Activated CD8-positive, alpha-beta memory T cell treated with anti-CD3 and anti-CD28 coated beads, Interleukin-2, amount 10 ng/mL, durations not matched to agents 7 days and 5 days (primary cell): Measurements from ENCODE around the gene DDX42. TPM values are rescaled to one million over a fixed set of nuclear protein-coding genes. Genes with fewer than 3 reads are reported as not detected.

Experiments
- ATAC-seq: fragments of 150-1000 bp; cut with Tn5 transposase; one replicate; pipeline ENCODE4 v1.10.0; 2021; ENCODE audit warnings: moderate library complexity
- CTCF ChIA-PET: fragments of 350-600 bp; sonication (Branson Sonifier 250); formaldehyde crosslinking; loops from one replicate; lab custom pipeline; 2021; ENCODE audit warnings: antibody characterized with exemption; lab: Charles Lee
- DNase-seq: peaks from one replicate; pipeline ENCODE4 v3.0.0-alpha.2; 2020
- H3K27ac Mint-ChIP-seq: one replicate; pipeline ENCODE4 v1.8.0; 2021; ENCODE audit warnings: mild to moderate bottlenecking, mixed read lengths
- H3K27me3 Mint-ChIP-seq: one replicate; pipeline ENCODE4 v1.8.0; 2021; ENCODE audit warnings: mixed read lengths
- H3K36me3 Mint-ChIP-seq: one replicate; pipeline ENCODE4 v1.8.0; 2021; ENCODE audit warnings: mild to moderate bottlenecking, mixed read lengths
- H3K4me1 Mint-ChIP-seq: one replicate; pipeline ENCODE4 v1.8.0; 2021; ENCODE audit warnings: mixed read lengths
- H3K4me3 Mint-ChIP-seq: one replicate; pipeline ENCODE4 v1.8.0; 2021; ENCODE audit warnings: mild to moderate bottlenecking, moderate library complexity, mixed read lengths
- H3K9me3 Mint-ChIP-seq: one replicate; pipeline ENCODE4 v1.8.0; 2022; ENCODE audit warnings: low read depth, mixed read lengths
- total RNA-seq, 2 experiments: library from RNA; stranded (reverse); gene quantifications; one replicate each; pipeline ENCODE4 v1.2.3, GENCODE V29; 2021

Gene DDX42
- total RNA-seq, 2 experiments from 2014 or later, result 121 to 123 TPM

GRCh38 chr17:63760771-63761539 is 13.0 kb upstream of the DDX42 start:
- peak; percentile 57 for ATAC-seq
- H3K9me3 Mint-ChIP-seq, result no peaks in the 10 kb centered on the region
- no peaks in the 10 kb centered on the region for H3K27me3 Mint-ChIP-seq
- CTCF ChIA-PET, result interaction anchor here (0.6 to 3.5 kb wide), 4 partner anchors 12 to 100 kb away, joined by 3 to 15 read pairs (median 3); partner anchors contain the start of genes CCDC47, DDX42 and FTSJ3
- H3K27ac Mint-ChIP-seq, result peak overlapping the region; percentile 61
- peaks cover 20% of the 10 kb centered on the region for H3K4me1 Mint-ChIP-seq
- no peak overlapping the region for H3K4me3 Mint-ChIP-seq
- peaks cover 56% of the 10 kb centered on the region for H3K36me3 Mint-ChIP-seq
- DNase-seq, result no peak

DNA sequence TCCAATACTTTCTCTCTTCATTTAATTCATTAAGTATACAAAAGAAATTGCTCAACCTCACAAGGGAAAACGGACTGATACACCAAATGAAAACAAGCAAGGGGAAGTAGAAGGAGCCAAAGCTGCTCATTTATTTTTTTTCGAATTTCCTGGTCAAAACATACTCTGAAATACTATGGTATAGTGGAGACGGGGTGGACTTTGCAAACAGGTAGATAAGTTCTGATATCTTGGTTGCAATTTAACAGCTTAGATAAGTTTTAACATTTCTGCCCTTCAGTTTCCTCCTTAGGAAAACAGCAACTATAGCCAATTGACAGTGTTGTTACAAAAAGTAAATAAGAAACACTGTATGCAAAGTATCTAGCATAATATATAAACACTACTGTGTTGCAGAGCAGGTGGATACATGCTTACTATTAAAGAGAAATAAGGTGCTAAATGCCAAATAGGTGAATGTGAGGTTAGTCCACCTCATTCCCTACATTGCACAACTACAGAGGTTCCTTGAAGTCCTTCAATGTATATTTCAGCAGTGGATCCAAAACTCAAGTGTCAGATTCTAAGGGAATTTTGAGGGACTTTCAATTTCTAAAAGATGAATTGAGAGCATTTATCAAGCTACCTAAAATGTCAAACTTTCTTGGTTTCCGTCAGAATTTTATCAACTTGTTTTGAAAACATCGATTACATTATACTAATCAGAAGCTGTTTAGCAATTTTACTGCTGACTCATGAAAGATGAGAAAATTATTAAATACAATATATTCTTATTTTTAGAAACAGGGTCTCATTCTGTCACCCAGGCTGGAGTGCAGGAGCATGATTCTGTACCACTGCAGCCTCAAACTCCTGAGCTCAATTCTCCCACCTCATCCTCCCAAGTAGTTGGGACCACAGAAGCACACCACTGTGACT is 11.6 kb upstream of the DDX42 start:
- DNase-seq (no peak), ATAC-seq (no peak)
- peaks cover 26% of the 10 kb centered on the region for H3K4me1 Mint-ChIP-seq
- peaks cover 51% of the 10 kb centered on the region for H3K36me3 Mint-ChIP-seq
- H3K27ac Mint-ChIP-seq, result peak overlapping the region; percentile 3
- CTCF ChIA-PET, result interaction anchor here (0.7 to 3.5 kb wide), 3 partner anchors 10 to 69 kb away, joined by 3 to 15 read pairs (median 3); partner anchors contain the start of genes CCDC47 and DDX42
- no peaks in the 10 kb centered on the region for H3K27me3 Mint-ChIP-seq
- no peak overlapping the region for H3K4me3 Mint-ChIP-seq
- no peaks in the 10 kb centered on the region for H3K9me3 Mint-ChIP-seq

DNA sequence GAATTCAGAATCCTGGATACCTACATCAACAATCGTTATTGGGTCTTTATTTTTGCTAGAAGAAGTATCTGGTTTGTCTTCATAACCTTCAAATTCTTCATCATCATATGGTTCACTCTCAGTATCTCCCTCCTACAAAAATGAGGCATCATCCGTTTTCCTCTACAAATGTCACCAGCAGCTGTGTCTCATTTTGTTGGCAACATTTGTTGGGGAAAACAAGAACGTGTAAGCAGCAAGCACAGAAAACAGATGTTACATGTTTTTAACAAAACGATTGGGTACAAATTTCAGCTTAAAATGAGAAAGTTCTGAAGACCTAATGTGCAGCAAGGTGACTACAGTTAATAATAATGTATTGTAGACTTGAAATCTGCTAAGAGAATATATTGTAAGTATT is 9.3 kb upstream of the DDX42 start:
- Mint-ChIP-seq H3K27ac (no peak overlapping the region), H3K9me3 (no peaks in the 10 kb centered on the region), H3K4me1 (peaks cover 40% of the 10 kb centered on the region), H3K27me3 (no peaks in the 10 kb centered on the region), H3K36me3 (peaks cover 49% of the 10 kb centered on the region), H3K4me3 (no peak overlapping the region)
- ATAC-seq, result no peak
- CTCF ChIA-PET, result interaction anchor here (1.4 to 2.7 kb wide), 2 partner anchors 14 to 67 kb away, joined by 3 to 8 read pairs; no protein-coding TSS in a partner anchor
- no peak for DNase-seq

DNA sequence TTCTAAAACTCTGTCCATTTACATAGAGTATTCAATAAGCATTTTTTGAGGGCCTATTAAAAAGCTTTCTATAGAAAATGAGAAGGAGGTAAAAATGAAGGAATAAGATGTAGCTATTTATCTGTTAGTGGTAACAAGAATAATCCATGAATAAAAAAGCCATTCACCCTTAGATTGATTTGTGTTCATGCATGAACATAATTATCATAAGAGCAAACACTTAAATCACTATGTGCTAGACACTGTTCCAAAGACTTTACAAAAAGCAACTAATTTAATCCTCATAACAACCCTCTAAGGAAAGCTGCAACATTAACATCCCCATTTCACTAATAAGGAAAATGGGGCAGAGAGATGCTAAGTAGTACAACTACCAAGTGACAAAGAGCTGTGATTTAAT is 7.2 kb upstream of the DDX42 start:
- Mint-ChIP-seq H3K9me3 (no peaks in the 10 kb centered on the region), H3K4me3 (no peak overlapping the region), H3K4me1 (peaks cover 43% of the 10 kb centered on the region), H3K36me3 (peaks cover 45% of the 10 kb centered on the region), H3K27ac (no peak overlapping the region), H3K27me3 (no peaks in the 10 kb centered on the region)
- DNase-seq (no peak), ATAC-seq (no peak)
- CTCF ChIA-PET, result interaction anchor here (0.8 to 1.3 kb wide), 3 partner anchors 11 to 25 kb away, joined by 3 read pairs; partner anchors contain the start of gene STRADA

GRCh38 chr17:63768433-63768832 is 5.5 kb upstream of the DDX42 start:
- Mint-ChIP-seq H3K27ac (no peak overlapping the region), H3K4me3 (no peak overlapping the region), H3K27me3 (no peaks in the 10 kb centered on the region), H3K9me3 (no peaks in the 10 kb centered on the region), H3K4me1 (peaks cover 43% of the 10 kb centered on the region), H3K36me3 (peaks cover 39% of the 10 kb centered on the region)
- no peak for DNase-seq
- no peak for ATAC-seq
- CTCF ChIA-PET, result interaction anchor here (0.7 kb wide), 1 partner anchor 58 kb away, joined by 3 read pairs; no protein-coding TSS in a partner anchor

DNA sequence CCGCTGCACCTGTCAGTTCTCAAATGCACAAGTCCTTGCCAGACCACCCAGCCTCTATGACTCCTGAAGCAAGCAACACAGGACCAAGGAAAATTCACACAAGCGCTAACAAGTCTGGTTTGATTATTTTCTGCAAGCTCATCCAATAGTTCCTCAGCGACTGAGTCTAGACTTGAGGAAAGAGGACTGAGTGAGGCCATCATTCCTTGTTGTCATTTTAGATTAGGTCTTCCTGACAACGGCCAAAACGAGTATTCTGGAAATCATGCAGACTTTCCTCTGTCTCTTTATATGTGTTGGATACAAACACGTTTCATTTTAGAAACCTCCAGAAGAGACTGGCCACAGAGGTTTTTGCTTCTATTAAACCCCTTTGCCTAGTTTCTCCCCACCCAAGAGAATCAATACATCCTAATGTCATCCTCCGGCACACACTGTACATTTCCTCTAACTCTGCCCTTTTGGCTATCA is 1.1 kb upstream of the DDX42 start:
- no peaks in the 10 kb centered on the region for H3K27me3 Mint-ChIP-seq
- DNase-seq (no peak), ATAC-seq (no peak)
- CTCF ChIA-PET, result interaction anchor here (1.0 to 4.2 kb wide), 16 partner anchors 10 to 724 kb away, joined by 3 to 23 read pairs (median 5); partner anchors contain the start of gene POLG2
- H3K27ac Mint-ChIP-seq, result peak overlapping the region; percentile 99
- no peaks in the 10 kb centered on the region for H3K9me3 Mint-ChIP-seq
- peak overlapping the region; percentile 97 for H3K4me3 Mint-ChIP-seq
- H3K36me3 Mint-ChIP-seq, result peaks cover 30% of the 10 kb centered on the region
- peaks cover 50% of the 10 kb centered on the region for H3K4me1 Mint-ChIP-seq

DNA sequence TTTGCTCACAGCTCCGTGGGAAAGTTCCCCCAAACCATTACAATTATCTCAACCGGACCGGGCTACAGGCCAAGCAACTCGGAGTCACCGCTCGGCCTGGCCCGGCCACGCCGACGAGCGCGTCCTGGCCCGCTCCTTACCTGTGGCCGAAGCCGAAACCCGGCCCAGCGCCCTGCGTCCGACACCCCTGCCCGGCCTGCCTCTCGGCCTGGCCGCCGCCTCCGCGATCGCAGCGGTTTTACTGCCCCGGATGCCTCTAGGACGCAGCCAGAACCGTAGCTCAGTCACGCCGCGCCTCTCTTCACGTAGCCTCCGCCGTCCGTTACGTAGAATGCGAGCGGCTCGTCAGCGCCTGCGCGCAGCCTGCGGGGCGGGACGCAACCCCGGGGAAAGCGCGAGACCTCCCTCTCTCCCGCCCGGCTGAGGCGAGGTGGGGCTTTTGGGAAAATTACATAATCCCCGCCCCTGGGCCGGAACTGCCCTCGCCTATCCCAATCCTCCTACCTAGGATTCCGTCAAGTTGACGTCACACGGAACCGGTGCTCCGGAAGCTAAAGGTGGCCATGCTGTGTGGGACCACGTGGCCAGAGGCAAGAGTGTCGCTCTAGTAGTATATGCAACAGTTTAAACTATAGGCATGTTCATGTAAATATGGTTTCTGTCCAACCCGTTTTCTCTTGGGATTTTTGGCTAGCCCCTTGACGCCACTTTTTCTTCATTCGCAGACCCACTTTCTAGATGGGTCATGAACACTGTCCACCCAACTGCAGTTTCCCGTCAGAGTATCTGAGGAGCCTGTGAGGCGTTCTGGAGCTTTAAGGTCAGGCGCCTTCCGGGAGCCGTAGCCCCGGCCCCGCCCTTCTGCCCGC is 464 bp upstream of the DDX42 start, which contains the start of gene CCDC47:
CCDC47 (minus strand) TSS at position 326 of the 869 bp plus-strand sequence. CDS start 7,422 bp downstream, outside the sequence.
- Mint-ChIP-seq H3K27me3 (no peaks in the 10 kb centered on the region), H3K9me3 (no peaks in the 10 kb centered on the region), H3K4me3 (peak within 1 kb of the TSS; percentile 97), H3K4me1 (peaks cover 51% of the 10 kb centered on the region), H3K36me3 (peaks cover 33% of the 10 kb centered on the region), H3K27ac (peak within 1 kb of the TSS; percentile 99)
- peak; percentile 99 for DNase-seq
- CTCF ChIA-PET, result interaction anchor here (0.6 to 4.2 kb wide), 21 partner anchors 10 to 723 kb away, joined by 3 to 23 read pairs (median 5); partner anchors contain the start of gene POLG2
- ATAC-seq, result peak; percentile 86

- H3K4me3 Mint-ChIP-seq, result peak overlapping the region; percentile 97
- CTCF ChIA-PET, result interaction anchor here (0.7 to 4.2 kb wide), 12 partner anchors 9 to 77 kb away, joined by 3 to 23 read pairs (median 6); no protein-coding TSS in a partner anchor
- DNase-seq (peak; percentile 45), ATAC-seq (no peak)
- no peaks in the 10 kb centered on the region for H3K27me3 Mint-ChIP-seq
- peak overlapping the region; percentile 99 for H3K27ac Mint-ChIP-seq
- peaks cover 39% of the 10 kb centered on the region for H3K36me3 Mint-ChIP-seq
- peaks cover 53% of the 10 kb centered on the region for H3K4me1 Mint-ChIP-seq
- H3K9me3 Mint-ChIP-seq, result no peaks in the 10 kb centered on the region
These were observed 947 bp downstream of the DDX42 start for GRCh38 chr17:63774969-63775265.

DNA sequence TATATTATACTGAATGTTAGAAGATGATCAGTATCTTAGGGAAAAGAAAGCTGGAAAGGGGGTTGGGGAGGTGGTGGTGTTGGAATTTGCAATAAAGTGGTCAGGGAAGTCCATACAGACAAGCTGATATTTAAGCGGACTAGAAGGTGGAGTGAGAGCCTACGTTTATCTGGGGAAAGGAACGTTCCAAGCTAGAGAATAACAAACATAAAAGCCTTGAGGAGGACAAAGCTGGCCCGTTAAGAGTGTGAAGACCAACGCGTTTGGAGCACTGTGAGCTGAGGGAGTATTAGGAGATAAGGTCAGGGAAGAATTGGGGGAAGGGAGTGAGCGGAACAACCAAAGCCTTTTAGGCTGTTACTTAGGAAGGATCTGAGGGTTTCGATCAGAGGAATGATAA is 1.4 kb downstream of the DDX42 start:
- Mint-ChIP-seq H3K27me3 (no peaks in the 10 kb centered on the region), H3K4me1 (peaks cover 52% of the 10 kb centered on the region), H3K36me3 (peaks cover 39% of the 10 kb centered on the region), H3K4me3 (peak overlapping the region; percentile 97), H3K27ac (peak overlapping the region; percentile 99), H3K9me3 (no peaks in the 10 kb centered on the region)
- DNase-seq (no peak), ATAC-seq (no peak)
- CTCF ChIA-PET, result interaction anchor here (0.7 to 4.2 kb wide), 11 partner anchors 9 to 77 kb away, joined by 3 to 23 read pairs (median 4); no protein-coding TSS in a partner anchor

DNA sequence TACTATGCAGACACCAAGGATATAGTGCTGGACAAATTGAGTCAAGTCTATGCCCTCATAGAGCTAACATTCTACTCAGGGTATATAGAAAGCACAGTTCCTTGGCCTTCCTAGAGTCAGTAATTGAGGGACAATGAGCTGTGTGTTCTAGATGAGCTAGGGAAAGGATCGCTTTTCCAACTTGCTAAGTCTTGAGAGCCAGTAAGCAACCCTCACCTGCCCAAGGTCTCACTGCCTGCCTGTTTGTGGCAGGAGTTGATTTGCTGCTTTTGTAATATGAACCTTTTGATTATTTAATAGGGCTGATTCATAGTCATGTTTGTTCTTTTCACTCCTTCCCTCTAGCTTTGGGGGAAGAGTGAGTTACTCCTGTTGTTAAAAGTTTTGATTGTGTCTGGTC is 6.5 kb downstream of the DDX42 start:
- no peaks in the 10 kb centered on the region for H3K9me3 Mint-ChIP-seq
- H3K27ac Mint-ChIP-seq, result peak overlapping the region; percentile 34
- ATAC-seq (no peak), DNase-seq (no peak)
- H3K36me3 Mint-ChIP-seq, result peaks cover 33% of the 10 kb centered on the region
- no peaks in the 10 kb centered on the region for H3K27me3 Mint-ChIP-seq
- CTCF ChIA-PET, result interaction anchor here (1.1 to 1.4 kb wide), 2 partner anchors 55 to 68 kb away, joined by 3 to 4 read pairs; no protein-coding TSS in a partner anchor
- H3K4me1 Mint-ChIP-seq, result peaks cover 67% of the 10 kb centered on the region
- no peak overlapping the region for H3K4me3 Mint-ChIP-seq

DNA sequence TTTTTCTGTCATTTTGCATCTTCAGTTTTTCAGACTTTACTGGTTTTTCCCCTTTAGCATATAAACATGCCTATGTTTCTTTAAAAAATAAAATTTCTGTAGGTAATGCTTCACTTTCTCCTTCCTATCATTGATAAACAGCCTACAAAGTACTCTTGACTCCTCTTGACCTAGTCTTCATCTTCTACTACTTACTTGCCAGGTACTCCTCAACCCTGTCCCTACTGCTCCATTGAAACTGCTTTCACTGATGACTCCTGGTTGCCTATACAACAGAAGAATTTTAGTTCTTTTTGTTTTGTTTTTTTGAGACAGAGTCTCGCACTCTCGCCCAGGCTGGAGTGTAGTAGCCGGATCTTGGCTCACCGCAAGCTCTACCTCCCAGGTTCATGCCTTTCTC is 7.0 kb downstream of the DDX42 start:
- H3K36me3 Mint-ChIP-seq, result peaks cover 35% of the 10 kb centered on the region
- no peaks in the 10 kb centered on the region for H3K9me3 Mint-ChIP-seq
- no peak overlapping the region for H3K4me3 Mint-ChIP-seq
- H3K27me3 Mint-ChIP-seq, result no peaks in the 10 kb centered on the region
- CTCF ChIA-PET, result interaction anchor here (1.1 kb wide), 1 partner anchor 68 kb away, joined by 3 read pairs; no protein-coding TSS in a partner anchor
- peak overlapping the region; percentile 34 for H3K27ac Mint-ChIP-seq
- ATAC-seq (no peak), DNase-seq (no peak)
- peaks cover 66% of the 10 kb centered on the region for H3K4me1 Mint-ChIP-seq

DNA sequence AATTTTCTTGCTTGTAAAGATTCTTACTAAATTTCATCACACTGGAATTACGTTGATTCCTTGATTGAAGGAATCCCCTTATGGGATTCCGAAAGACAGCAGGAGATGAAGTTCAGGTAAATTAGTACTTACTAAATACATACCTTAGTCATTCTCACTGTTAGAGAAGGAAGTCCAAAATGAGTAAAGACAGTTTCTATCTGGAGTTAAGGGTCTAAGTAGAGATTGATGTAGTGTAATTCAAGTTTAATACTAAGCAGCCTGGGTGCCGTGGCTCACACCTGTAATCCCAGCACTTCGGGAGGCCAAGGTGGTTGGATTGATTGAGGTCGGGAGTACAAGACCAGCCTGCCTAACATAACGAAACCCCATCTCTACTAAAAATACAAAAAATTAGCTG is 9.6 kb downstream of the DDX42 start:
- DNase-seq (no peak), ATAC-seq (no peak)
- H3K4me1 Mint-ChIP-seq, result peaks cover 49% of the 10 kb centered on the region
- H3K27ac Mint-ChIP-seq, result no peak overlapping the region
- CTCF ChIA-PET, result interaction anchor here (1.0 to 1.7 kb wide), 6 partner anchors 8 to 82 kb away, joined by 3 to 7 read pairs (median 4); partner anchors contain the start of genes CCDC47 and DDX42
- no peaks in the 10 kb centered on the region for H3K27me3 Mint-ChIP-seq
- no peak overlapping the region for H3K4me3 Mint-ChIP-seq
- no peaks in the 10 kb centered on the region for H3K9me3 Mint-ChIP-seq
- H3K36me3 Mint-ChIP-seq, result peaks cover 34% of the 10 kb centered on the region
